G401.6 (cell line): ENCODE measurements around the gene RAPGEF3.

Experiments used
- FAIRE-seq: peaks from 2 replicates; lab custom pipeline; 2012; peaks lifted over from hg19 to GRCh38; lab: Jason Lieb, UNC

The RAPGEF3 gene

GRCh38 chr12:47742253-47742825 is 16.3 kb downstream of the RAPGEF3 start:
- no peak for FAIRE-seq

- no peak for FAIRE-seq
Measured at GRCh38 chr12:47741340-47741703, 17.4 kb downstream of the RAPGEF3 start.

GRCh38 chr12:47740606-47741339 is 17.9 kb downstream of the RAPGEF3 start:
- FAIRE-seq = no peak

- no peak for FAIRE-seq
Measured at GRCh38 chr12:47739979-47740378, 18.7 kb downstream of the RAPGEF3 start.

- FAIRE-seq = no peak
Measured at GRCh38 chr12:47739297-47739696, 19.4 kb downstream of the RAPGEF3 start.

- no peak for FAIRE-seq
Measured at GRCh38 chr12:47737936-47738594, 20.6 kb downstream of the RAPGEF3 start.

- no peak for FAIRE-seq
Measured at GRCh38 chr12:47736877-47737676, 21.6 kb downstream of the RAPGEF3 start.

- FAIRE-seq = no peak
Measured at GRCh38 chr12:47736216-47736615, 22.5 kb downstream of the RAPGEF3 start.

- no peak for FAIRE-seq
Measured at GRCh38 chr12:47735649-47736048, 23.0 kb downstream of the RAPGEF3 start.

GRCh38 chr12:47734725-47735480 is 23.8 kb downstream of the RAPGEF3 start:
- no peak for FAIRE-seq

- FAIRE-seq = no peak
Measured at GRCh38 chr12:47733142-47733541, 25.5 kb downstream of the RAPGEF3 start.

- FAIRE-seq = no peak
Measured at GRCh38 chr12:47732504-47732903, 26.2 kb downstream of the RAPGEF3 start.

- FAIRE-seq = no peak
Measured at GRCh38 chr12:47731723-47732122, 27.0 kb downstream of the RAPGEF3 start.

- no peak for FAIRE-seq
Measured at GRCh38 chr12:47730341-47730744, 28.3 kb downstream of the RAPGEF3 start.

- no peak for FAIRE-seq
Measured at GRCh38 chr12:47729233-47729632, 29.4 kb downstream of the RAPGEF3 start.

GRCh38 chr12:47725893-47726292 is 32.8 kb downstream of the RAPGEF3 start:
- no peak for FAIRE-seq

- no peak for FAIRE-seq
Measured at GRCh38 chr12:47725091-47725772, 33.4 kb downstream of the RAPGEF3 start, which contains the start of gene ENDOU. TSS of gene ENDOU (minus strand) at chr12:47725490. CDS start at chr12:47725413, 77 bp downstream.

- no peak for FAIRE-seq
Measured at GRCh38 chr12:47722941-47723631, 35.6 kb downstream of the RAPGEF3 start.

- no peak for FAIRE-seq
Measured at GRCh38 chr12:47722136-47722834, 36.4 kb downstream of the RAPGEF3 start.

GRCh38 chr12:47721431-47721973 is 37.2 kb downstream of the RAPGEF3 start:
- no peak for FAIRE-seq
